Fibroblast of gingiva (primary cell): Measurements from ENCODE around the gene PPP2R2C.

ENCODE experiments used
- DNase-seq: peaks from one replicate; pipeline ENCODE4 v3.0.0-alpha.2; 2011; ENCODE audit warnings: low read depth

The PPP2R2C gene

DNA sequence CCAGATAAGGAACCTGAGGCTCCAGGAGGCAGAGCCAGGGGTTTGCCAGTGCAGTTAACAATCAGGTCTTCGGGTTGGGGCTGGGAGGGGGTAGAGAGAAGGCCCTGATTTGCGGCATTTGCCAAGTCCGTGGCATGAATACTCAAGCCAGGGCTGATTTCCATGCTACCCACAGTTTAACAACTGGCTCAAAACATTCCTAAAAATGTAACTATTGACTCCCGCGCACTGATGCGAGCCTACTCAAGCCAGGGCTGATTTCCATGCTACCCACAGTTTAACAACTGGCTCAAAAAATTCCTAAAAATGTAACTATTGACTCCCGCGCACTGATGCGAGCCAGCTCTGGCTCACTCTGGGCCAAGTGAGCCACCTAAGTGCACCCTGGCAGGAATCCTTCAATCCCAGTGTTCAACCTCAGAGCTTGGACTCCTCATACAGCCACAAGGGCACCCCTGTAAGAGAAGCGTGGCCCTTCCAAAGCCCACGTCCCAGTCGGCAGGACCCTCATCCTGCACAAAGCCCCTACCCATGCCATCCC lies 75.6 kb downstream of the PPP2R2C start:
- DNase-seq = no peak

DNA sequence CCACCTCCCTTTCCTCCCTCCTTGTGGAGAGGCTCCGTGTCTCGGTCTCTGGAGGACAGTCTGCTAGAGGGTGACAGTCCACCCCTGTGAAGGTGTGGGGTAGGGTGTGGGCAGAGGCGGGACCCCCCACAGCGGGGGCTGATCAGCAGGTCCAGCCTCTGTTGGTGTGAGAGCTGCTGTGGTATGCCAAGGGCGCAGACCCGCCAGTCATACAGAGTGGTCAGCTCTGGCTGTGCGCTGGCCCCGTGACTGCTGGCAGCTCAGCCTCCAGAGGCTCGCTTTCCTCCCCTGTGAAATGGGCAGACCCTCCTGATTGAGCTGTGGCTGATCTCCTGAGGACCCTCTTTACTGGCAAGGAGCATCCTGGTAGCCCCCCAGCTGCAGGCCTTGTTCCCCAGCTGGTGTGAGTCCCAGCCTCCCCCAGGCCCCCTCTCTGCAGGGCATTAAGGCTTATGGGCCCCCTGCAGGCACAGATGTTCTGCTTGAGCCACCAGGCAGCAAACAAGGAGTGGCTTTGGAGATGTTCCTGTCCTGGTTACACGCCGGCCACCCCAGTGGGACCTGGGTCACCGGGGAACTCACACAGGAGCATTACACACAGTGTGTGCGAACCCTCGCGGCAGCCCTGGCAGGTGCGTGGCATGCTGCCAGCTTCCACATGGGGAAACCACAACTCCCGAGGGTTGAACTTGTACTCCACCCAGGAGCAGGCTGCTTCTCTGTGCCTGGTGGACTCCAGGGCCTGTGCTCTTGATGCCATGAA lies 76.8 kb downstream of the PPP2R2C start:
- no peak for DNase-seq

DNA sequence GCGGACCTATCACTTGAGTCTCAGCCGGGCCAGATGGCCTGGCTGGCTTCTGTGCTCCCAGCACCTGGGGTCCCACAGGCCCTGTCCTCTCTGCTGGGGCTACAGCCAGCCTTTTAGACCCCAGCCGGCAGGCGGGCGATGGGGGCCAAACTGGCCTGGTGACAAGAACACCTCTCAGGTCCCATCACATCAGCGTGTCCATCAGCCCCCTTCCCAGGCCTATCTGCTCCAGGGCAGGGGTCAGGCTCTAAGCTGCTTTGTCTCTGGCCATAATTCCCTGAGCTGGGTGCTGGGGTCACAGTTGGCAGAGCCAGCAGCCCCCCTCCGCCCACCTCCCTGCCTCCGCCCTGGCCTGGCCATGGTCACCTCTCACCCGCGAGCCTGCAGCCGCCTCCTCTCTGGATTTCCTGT lies 77.7 kb downstream of the PPP2R2C start:
- DNase-seq = no peak

DNA sequence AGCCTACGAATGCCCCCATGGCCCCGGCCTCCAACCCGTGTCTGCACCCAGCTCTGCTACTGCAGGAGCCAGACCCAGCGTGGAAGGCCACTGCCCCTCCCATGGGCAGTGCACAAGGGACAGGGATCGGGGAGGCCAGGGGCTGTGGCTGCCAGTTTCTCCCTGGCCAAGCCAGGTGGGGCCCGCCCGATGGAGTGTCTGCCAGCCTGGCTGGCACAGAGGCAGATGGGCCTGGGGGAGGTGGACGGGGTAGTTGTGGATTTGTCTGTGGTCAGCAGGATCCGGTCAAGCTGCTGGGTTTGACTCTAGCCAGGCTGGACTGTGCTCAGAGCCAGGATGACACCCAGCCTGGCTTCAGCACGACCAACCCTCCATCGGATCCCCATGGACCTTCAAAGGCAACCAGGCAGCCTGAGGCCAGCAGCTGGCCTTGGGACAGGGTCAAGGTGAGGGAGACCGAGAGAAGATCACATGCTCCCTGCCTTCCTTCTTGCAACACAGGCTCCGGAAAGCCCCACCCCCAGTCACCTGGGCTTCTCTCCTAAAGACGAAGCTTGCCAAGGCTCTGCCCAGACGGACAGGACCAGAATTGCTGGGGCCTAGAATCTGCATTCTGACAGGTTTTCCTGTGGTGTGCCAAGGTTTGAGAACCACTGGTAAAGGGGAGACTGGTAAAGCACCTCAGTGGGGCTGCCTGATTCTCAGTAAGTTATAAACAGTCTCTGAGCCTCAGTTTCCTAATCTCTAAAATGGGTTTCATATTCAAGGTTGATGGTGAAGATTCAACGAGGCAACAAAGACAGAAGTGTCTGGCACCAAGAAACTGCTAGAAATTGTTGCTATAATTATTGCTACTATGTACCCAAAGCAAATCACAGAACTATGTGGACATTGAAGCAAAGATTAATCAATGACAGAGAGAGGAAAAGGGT lies 78.6 kb downstream of the PPP2R2C start:
- DNase-seq = no peak

DNA sequence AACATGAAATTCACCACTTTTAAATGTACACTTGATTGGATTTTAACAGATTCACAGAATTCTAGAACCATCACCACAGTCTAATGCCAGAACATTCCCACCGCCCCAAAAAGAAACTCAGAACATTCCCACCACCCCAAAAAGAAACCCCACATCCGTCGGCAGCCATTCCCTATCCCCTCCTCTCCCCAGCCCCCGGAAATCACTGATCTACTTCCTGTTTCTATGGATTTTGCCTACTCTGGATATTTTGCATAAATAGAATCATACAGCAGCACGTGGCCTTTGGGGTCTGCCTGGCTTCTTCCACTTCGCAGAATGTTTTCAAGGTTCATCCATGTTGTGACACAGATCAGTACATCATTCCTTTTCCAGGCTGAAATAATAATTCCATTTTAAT lies 79.3 kb downstream of the PPP2R2C start:
- DNase-seq = no peak

DNA sequence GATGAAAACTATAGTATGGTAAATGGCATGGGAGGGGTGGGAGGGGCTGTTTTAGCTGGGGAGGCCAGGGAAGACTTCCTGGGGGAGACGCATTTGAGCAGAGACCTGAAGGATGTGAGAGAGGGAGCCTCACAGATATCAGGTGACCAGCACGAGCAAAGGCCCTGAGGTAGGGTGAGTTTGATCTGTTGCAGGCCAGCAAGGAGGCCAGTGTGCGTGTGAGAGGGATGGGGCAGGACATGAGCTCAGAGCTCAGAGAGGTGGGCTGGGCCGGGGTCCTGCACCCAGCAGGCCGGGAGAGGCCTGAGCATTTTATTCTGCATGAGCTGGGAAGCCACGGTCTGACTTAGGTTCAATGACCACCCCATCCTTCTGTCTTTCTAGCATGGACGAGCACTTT lies 80.0 kb downstream of the PPP2R2C start:
- DNase-seq = no peak

DNA sequence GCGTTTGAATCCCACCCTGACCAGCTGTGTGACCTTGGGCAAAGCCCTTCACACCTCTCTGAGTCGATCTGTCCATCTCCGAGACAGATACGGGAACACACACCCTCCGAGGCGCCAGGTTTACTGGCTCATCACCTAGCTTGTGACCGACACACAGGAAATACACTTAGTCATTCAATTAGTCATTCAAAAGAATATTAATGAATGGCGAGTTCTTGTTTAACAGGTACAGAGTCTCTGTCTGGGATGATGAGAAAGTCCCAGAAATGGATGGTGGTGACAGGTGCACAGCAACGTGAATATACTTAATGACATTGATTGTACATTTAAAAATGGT lies 80.6 kb downstream of the PPP2R2C start:
- no peak for DNase-seq

DNA sequence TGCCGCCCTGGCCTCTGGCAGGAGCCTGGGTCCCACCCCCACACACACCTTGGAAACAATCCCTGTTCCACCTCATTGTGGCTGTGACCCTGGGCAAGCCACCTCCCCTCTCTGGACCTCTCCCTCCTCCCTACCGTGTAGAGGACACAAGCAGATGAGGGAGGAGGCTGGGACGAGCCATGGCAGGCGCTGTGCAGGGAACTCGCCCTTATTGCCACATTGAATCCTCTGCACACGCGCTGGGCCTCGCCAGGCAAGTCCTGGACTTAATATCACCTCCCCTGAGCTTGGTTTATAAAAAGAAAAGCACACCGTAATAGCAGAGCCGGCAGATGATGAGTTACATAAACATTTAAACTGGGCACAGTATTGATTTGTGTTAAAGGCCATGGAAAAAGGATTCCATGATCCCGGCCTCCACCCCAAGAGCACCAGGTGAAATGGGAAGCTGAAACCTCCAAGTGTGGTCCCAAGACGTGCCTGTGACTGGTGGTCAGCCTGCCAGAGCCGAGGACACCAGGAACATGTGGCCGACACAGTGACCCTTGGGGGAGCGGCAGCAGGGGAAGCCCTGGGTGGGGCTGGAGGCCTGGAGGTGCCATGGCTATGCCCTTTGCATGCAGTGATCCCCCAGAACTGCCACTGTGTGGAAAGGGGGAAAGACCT lies 81.1 kb downstream of the PPP2R2C start:
- no peak for DNase-seq

DNA sequence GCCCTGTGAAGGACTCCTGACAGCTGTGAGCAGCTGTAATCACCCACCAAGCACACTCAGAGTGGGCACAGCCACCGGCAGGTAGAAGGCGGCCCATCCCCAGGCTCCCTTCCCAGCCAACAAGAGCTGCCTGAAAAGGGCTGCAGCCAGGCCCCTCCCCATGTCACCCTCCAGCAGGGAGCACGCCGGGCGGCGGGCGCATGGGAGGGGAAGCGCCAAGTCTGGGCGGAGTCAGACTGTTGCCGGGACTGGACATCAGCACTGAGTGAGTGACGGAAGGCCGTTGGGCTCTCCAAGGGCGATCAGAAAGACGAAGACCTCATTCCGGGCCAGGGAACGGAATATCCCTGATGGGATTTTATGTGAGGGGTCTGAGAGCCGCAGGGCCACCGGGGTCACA lies 82.1 kb downstream of the PPP2R2C start:
- DNase-seq = no peak

DNA sequence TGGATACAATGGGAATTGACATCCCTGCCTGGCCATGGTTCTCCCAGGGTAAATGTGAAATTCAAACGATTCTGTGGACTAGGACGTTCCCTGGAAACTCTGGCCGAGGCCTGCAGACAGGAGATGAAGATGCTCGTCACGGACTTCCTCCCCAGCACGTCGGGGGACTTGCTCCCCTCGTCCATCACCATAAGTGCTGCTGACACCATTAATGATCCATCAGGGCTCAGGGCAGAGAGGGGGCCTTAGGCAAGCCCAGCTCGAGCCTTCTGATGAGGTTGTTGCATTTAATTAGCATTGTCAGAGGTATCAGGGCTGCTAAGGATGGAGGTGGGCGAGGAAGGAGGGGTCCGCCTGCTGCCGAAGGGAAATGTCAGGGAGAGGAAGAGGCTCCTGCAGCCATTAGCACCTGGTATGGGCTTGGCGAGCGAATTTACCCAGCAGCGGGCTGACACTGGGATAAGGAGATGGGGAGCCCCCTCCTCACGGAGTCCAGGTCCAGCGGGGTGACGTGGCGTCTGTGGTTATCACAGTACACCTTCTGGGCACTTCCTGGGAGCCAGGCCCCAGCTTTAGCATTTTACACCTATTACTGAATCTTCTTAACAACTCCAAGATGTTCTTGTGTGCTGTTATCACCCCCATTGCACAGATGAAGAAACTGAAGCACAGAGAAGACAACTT lies 83.1 kb downstream of the PPP2R2C start:
- no peak for DNase-seq

DNA sequence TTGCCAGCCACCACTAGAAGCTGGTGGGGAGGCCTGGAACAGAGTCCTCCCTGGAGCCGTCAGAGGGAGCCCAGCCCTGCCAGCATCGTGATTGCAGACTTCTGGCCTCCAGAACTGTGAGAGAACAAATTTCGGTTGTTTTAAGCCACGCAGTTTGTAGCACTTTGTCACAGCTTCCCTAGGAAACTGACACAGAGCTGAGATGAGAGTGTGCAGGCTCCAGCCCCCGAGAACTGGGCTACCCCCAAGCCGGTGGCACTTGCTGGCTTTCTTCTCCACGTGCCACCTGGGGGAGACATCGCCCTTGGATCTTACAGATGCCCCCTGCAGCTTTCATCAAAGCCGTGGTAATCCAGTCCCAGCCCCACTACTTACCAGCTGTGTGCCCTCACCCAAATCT lies 83.7 kb downstream of the PPP2R2C start:
- DNase-seq = no peak

DNA sequence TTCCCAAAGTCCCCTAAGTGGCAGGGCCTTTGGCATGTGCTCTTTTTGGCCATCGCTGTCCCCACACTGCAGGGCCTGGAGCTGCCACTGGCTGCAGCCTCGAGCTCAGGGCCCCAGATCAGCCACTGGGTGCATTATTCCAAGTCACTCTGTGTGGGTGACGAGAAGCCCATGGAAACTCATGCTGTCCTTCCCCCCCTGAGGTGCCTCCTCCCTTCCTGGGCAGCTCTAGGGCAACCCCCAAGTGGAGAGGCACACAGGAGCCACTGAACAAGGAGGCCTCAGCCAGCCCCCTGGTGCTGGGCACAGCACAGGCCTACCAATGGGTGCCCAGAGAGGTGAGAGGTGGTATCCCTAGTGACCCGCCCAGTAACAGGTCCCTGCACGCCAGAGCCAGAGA lies 84.5 kb downstream of the PPP2R2C start:
- no peak for DNase-seq

DNA sequence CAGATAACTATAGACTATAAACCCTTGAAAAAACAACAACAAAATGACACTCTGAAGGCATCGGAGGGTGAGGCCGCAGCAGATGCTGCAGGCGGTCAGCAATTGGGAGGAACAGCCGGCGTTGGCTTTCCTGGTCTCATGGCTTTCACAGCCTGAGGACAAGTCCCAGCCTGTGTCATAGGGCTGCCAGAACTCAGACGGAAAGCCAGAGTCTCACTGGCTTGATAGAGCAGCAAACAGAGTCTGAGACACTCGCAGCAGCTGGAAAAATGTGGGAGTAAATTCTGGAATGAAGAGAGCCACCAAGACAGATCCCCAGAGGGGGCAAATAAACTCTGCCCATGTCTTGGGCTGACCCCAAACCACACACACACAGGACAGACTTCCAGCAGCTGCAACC lies 86.3 kb downstream of the PPP2R2C start:
- no peak for DNase-seq

DNA sequence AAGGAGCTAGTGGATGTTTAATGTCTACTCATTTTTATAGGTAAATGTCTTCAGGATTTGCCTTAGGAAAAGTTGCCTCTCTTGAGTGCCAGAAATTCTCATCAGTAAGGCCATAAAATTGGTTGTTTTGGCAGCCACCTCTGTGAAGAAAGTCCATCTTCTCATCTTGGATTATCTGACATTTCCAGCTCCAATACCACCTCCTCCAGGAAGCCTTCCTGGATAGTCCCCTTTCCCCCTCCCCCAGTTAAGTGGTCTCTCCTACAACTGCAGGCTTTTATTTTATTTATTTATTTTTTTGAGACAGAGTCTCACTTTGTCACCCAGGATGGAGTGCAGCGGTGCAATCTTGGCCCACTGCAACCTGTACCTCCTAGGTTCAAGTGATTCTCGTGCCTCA lies 87.1 kb downstream of the PPP2R2C start:
- DNase-seq = no peak

DNA sequence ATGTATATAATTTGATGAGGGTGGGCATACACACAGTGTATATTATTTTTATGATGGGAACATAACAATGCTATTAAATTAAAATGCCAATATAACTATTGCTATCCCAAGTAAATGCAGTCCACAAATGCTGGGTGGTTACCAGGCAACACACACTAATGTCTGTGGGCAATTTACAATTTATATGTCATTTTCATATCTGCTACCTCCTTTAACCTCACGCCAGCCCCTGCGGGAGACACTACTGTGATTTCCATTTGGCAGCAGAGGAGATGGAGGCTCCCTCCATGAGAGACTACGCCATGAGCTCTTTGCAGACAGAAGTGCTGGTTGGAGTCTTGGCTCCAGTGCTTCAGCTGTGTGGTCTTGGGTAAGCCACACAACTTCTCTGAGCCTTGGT lies 87.9 kb downstream of the PPP2R2C start:
- DNase-seq = no peak

DNA sequence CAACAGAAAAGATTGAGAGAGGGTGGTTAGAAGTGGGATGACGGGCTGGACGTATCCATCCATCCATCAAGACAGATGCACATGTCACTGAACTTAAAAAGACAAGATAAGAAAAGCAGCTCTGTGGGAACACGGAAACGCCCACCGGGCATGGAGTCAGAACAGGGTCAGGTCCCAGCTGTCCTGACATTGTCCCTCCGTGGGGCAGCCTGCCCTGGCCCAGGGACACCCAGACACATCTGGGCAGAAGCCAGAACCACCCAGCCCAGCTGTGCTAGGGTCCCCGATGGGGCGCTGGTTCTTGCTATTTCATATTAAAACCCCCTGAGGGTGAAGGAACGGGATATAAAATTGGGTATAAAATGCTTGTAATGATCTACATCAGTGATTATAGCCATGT lies 88.5 kb downstream of the PPP2R2C start:
- DNase-seq = no peak

DNA sequence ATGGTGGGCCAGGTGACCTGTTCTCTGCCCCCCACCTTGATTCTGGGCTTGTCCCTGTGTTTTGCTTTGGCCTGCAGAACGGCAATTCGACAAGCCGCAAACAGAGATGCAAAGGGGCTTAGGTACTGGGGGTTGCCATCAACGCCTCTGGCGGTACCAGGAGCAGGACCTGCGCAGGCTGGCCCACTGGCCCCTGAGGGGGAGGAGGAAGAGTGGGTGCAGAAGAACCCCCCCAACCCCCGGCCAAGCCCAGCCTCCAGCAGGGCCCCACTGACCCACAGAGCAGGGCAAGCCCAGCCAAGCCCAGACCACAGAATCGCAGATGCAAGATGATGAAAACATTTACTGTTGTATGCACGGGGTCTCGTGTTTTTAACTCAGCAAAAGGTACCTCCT lies 89.4 kb downstream of the PPP2R2C start:
- DNase-seq = no peak

DNA sequence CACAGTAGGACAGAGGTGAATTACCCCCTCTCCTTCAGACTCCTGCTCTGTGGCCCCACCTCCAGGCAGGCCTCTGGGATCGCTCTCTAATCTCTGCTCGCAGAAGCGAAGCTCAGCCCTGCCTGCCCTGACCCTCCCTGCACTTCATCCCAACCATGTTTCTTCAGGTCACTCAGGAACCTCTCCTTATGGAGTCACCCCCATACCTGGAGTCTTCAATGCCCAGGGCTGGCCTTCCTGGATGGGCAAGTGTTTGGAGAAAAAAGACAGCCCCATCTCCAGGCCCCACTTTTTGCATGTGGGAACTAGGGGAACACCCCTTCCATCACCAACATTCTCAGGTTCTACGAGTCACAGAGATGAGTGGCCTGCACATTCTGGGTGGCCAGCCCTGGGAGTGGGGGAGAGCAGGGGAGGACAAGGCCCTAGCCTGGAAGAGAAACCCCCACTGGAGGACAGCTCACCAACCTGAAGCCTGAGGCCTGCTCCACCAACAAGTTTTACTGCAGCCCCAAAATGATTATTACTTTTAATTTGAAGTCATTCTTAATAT lies 90.8 kb downstream of the PPP2R2C start:
- no peak for DNase-seq

DNA sequence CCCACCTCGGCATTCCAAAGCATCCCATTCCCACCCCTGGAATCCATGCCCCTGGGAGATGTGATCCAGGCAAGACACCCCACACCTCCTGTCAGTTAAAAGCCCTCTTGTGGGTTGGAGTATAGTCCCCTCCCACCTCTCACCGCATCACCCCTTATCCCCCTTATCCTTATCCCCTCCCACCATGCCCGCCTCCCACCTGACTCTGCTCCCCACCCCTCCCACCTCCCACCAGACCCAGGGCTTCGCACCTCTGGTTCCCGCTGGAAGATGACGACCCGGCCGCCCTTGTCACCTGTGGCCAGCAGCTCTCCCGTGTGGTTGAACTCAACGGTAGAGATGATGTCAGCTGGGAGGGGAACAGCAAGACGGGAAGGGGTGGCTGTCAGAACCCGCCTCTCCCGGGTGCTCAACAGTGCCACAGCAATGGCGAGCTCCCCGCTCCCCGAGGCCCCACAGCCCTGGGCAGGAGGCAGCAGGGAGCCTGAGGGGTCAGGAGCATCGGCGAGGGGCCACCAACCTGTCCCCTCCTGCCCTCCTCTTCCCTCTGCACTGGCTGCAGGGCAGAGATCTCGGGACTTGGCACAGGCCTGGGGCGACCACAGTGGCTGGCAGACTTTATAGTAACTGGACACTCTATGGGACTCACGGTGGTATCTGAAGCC lies 91.5 kb downstream of the PPP2R2C start:
- no peak for DNase-seq

DNA sequence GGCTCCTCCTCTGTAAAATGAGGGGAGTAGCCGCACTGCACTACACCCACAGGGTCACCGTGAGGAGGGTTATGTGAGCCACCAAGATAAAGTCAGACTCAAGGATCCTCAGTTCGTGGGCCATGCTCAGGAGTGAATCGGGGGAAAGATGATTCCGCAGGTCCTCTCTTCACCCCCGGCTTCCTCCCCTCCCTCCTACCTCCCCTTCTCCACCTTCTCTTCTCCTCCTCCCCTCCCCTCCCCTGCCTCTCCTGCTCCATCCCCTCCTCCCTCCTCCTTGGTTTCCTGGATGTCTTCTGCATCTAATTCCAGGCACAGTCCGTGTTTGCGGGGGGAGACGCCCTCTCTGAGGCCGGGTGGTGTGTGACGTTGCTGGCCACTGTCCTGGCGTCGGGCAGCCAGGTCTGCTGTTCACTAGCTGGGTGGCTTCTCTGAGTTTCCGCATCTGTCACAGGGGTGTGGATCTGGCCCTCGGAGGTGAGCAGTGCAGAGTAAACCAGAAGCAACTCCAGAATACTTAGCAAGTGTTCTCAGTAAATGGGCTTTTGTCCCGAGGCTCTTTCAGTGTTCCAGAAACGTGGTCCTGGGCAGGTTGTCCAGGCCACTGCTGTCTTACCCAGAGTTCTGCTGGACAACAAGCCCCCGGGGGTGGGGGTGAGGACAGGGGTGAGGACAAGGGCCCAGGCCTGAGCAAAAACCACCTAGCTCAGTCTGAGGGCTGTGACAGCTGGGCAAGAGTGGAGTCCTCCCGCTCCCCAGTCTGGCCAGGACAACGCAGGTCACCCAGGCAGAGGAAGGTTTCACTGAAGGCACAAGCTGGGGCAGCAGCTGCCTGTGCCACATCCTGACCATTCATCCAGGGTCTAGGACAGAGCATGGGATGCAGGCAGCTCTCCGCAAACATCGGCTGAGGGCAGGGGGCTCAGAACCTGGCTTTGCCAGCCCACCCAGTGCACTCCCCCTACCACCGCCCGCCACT lies 92.4 kb downstream of the PPP2R2C start:
- DNase-seq = no peak
